HepG2 (cell line): Measurements from ENCODE around the gene MCMBP. TPM values are rescaled to one million over a fixed set of nuclear protein-coding genes. Genes with fewer than 3 reads are reported as not detected.

Source experiments
- BORCS8-MEF2B ChIP-seq: sonication (generic); formaldehyde crosslinking; IDR thresholded peaks from 2 replicates; pipeline ENCODE4 v1.8.0; 2022; ENCODE audit warnings: mild to moderate bottlenecking, missing genetic modification reagents
- FOXM1 ChIP-seq: sonication (generic); formaldehyde crosslinking; IDR thresholded peaks from 2 replicates; pipeline ENCODE4 v1.5.0; 2020; ENCODE audit warnings: missing genetic modification reagents
- GABPB1 ChIP-seq: IDR thresholded peaks from 2 replicates; pipeline ENCODE4 v1.6.1; 2016; ENCODE audit warnings: mild to moderate bottlenecking, missing genetic modification reagents, moderate library complexity, missing compliant biosample characterization
- HMG20A ChIP-seq: IDR thresholded peaks from 2 replicates; pipeline ENCODE4 v1.6.1; 2016; ENCODE audit warnings: borderline replicate concordance
- HNRNPH1 ChIP-seq: fragments of 200-400 bp; formaldehyde crosslinking; optimal IDR thresholded peaks from 2 replicates; pipeline ENCODE3; 2017; ENCODE audit warnings: mild to moderate bottlenecking, low read depth, low read length
- MED1 ChIP-seq: sonication (generic); formaldehyde crosslinking; IDR thresholded peaks from 2 replicates; pipeline ENCODE4 v1.4.0; 2020; ENCODE audit warnings: missing genetic modification reagents
- MEIS2 ChIP-seq: sonication (generic); formaldehyde crosslinking; IDR thresholded peaks from 2 replicates; pipeline ENCODE4 v1.9.0; 2021; ENCODE audit warnings: mild to moderate bottlenecking, missing genetic modification reagents
- PPARG ChIP-seq: conservative IDR thresholded peaks from 2 replicates; pipeline ENCODE4 v1.6.1; 2016; ENCODE audit warnings: missing biosample characterization, missing genetic modification reagents
- SIN3A ChIP-seq: IDR thresholded peaks from 2 replicates; pipeline ENCODE4 v1.6.1; 2011; ENCODE audit warnings: low read depth, mild to moderate bottlenecking, control low read depth, low read length, borderline replicate concordance
- SMARCE1 ChIP-seq: fragments of 450-650 bp; IDR thresholded peaks from 2 replicates; pipeline ENCODE4 v1.6.1; 2017; ENCODE audit warnings: borderline replicate concordance
- SMC3 ChIP-seq: IDR thresholded peaks from 2 replicates; pipeline ENCODE4 v1.6.1; 2011; ENCODE audit warnings: low read length, improper control_type of control experiment
- STAT5B ChIP-seq: sonication (generic); formaldehyde crosslinking; IDR thresholded peaks from 2 replicates; pipeline ENCODE4 v1.4.0; 2020; ENCODE audit warnings: missing genetic modification reagents
- ZBTB42 ChIP-seq: sonication (generic); formaldehyde crosslinking; IDR thresholded peaks from 2 replicates; pipeline ENCODE4 v1.5.0; 2020; ENCODE audit warnings: mild to moderate bottlenecking, missing genetic modification reagents
- ZFP36L1 ChIP-seq: sonication (generic); formaldehyde crosslinking; IDR thresholded peaks from 2 replicates; pipeline ENCODE4 v1.8.0; 2022; ENCODE audit warnings: mild to moderate bottlenecking, missing genetic modification reagents, moderate library complexity
- ZNF234 ChIP-seq: sonication (generic); formaldehyde crosslinking; conservative IDR thresholded peaks from 2 replicates; pipeline ENCODE4 v1.5.1; 2020; ENCODE audit warnings: mild to moderate bottlenecking, missing genetic modification reagents
- ZNF235 ChIP-seq: sonication (generic); formaldehyde crosslinking; IDR thresholded peaks from 2 replicates; pipeline ENCODE4 v1.8.1; 2023; ENCODE audit warnings: mild to moderate bottlenecking, missing genetic modification reagents, borderline replicate concordance
- ZNF282 ChIP-seq: fragments of 450-650 bp; IDR thresholded peaks from 2 replicates; pipeline ENCODE4 v1.6.1; 2018; ENCODE audit not compliant: partially characterized antibody
- ZNF343 ChIP-seq: sonication (generic); formaldehyde crosslinking; IDR thresholded peaks from 2 replicates; pipeline ENCODE4 v1.4.0; 2020; ENCODE audit warnings: mild to moderate bottlenecking, missing genetic modification reagents
- ZNF512 ChIP-seq: sonication (generic); formaldehyde crosslinking; IDR thresholded peaks from 2 replicates; pipeline ENCODE4 v1.4.0; 2020; ENCODE audit warnings: mild to moderate bottlenecking, missing genetic modification reagents
- ZNF652 ChIP-seq: IDR thresholded peaks from 2 replicates; pipeline ENCODE4 v1.6.1; 2016; ENCODE audit warnings: low read depth, borderline replicate concordance
- ZNF83 ChIP-seq: sonication (generic); formaldehyde crosslinking; IDR thresholded peaks from 2 replicates; pipeline ENCODE4 v1.4.0; 2020; ENCODE audit warnings: missing genetic modification reagents, mild to moderate bottlenecking, borderline replicate concordance
- ZSCAN12 ChIP-seq: sonication (generic); formaldehyde crosslinking; IDR thresholded peaks from 2 replicates; pipeline ENCODE4 v1.9.0; 2021; ENCODE audit warnings: mild to moderate bottlenecking, missing genetic modification reagents
- ZXDC ChIP-seq: sonication (generic); formaldehyde crosslinking; IDR thresholded peaks from 2 replicates; pipeline ENCODE4 v1.5.0; 2020; ENCODE audit warnings: mild to moderate bottlenecking, missing genetic modification reagents
- polyA plus RNA-seq, 8 experiments: library from polyadenylated mRNA; depleted of rRNA in 3 of 8; stranded (reverse) in 7 of 8; unstranded in 1 of 8; fragments of >200 nt; fragmentation: Illumina TruSeq in 4 of 8; extraction: Trizol in 4 of 8; gene quantifications; 2 replicates each; pipeline versions ENCODE4 v1.2.1 to v1.2.3, GENCODE V29; 2011 to 2016; ENCODE audit warnings: low read depth in 4 of 8, missing spikeins in 1 of 8, mixed read lengths in 1 of 8; ENCODE audit not compliant: insufficient read depth in 1 of 8
- total RNA-seq, 5 experiments: library from RNA; depleted of rRNA; stranded (reverse); fragments of >200 nt; fragmentation: Illumina TruSeq; extraction: Trizol; gene quantifications; 2 replicates each; pipeline ENCODE4 v1.2.3, GENCODE V29; 2016; ENCODE audit warnings: low read depth in 1 of 5
- TF ChIP-seq, protein P1 (sequence below): sonication (generic); formaldehyde crosslinking; IDR thresholded peaks from 2 replicates; pipeline ENCODE4 v1.4.0; 2020; ENCODE audit warnings: missing genetic modification reagents

Gene MCMBP
- total and polyA plus RNA-seq, 2 of the 13 experiments (the other 11 are each of a cell fraction or from before 2014, with no cell fraction given) = 35.7 to 62.4 TPM

DNA sequence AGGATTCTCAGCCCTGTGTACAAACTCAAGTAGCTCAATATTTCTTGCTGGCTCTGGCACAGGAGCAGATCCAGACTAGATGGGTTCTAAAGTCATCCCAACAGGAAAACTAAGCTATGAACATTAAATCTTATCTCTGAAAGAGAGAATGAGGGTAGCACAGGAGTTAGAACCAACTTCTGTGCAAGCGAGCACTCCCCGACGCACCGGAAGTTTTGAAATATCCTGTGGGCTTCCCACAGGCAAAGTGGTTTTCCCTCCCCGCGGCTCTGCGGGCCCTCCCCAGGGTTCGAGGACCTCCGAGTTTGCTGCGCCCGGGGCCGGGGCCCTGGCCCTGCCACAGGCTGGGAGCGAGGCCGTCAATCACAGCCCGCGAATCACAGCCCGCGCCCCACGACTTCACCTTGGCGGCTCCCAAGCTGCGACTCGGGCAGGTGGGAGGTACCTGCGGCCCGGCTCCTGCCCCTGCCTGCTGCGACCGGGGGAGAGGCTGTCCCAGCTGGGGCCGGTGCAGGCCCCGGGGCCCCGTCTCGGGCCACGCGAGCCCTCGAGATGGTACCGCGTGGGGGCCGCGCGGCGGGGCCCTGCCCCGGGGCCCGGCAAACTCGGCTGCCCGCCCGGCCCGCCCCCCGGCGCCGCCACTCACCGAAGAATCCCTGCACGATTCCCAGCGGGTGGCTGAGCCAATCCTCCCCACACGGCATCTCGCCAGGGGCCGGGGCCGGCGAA lies 598 bp downstream of the MCMBP start (continued):
- TF ChIP-seq ZNF235 (CRISPR knock-in tag) = no peak
- TF ChIP-seq PPARG = no peak
- TF ChIP-seq STAT5B = no peak
- TF ChIP-seq HMG20A = no peak
- TF ChIP-seq ZNF343 (CRISPR knock-in tag) = no peak
- no peak for TF ChIP-seq ZNF234 (CRISPR knock-in tag)
- peak; percentile 58; the same call in 1 of the 2 replicates for TF ChIP-seq SIN3A
- no peak for TF ChIP-seq ZFP36L1 (CRISPR knock-in tag)
- no peak for TF ChIP-seq BORCS8-MEF2B (CRISPR knock-in tag)
- TF ChIP-seq ZSCAN12 = no peak
- no peak for TF ChIP-seq ZNF512 (CRISPR knock-in tag)
- TF ChIP-seq ZBTB42 = no peak
- TF ChIP-seq ZNF652 (CRISPR knock-in tag) = no peak
- no peak for TF ChIP-seq ZNF282
- TF ChIP-seq, protein P1, sequence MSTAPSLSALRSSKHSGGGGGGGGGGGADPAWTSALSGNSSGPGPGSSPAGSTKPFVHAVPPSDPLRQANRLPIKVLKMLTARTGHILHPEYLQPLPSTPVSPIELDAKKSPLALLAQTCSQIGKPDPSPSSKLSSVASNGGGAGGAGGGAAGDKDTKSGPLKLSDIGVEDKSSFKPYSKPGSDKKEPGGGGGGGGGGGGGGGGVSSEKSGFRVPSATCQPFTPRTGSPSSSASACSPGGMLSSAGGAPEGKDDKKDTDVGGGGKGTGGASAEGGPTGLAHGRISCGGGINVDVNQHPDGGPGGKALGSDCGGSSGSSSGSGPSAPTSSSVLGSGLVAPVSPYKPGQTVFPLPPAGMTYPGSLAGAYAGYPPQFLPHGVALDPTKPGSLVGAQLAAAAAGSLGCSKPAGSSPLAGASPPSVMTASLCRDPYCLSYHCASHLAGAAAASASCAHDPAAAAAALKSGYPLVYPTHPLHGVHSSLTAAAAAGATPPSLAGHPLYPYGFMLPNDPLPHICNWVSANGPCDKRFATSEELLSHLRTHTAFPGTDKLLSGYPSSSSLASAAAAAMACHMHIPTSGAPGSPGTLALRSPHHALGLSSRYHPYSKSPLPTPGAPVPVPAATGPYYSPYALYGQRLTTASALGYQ (CRISPR knock-in tag) = no peak
- no peak for TF ChIP-seq HNRNPH1
- TF ChIP-seq ZXDC (CRISPR knock-in tag) = no peak
- TF ChIP-seq SMC3 = no peak
- TF ChIP-seq MED1 (CRISPR knock-in tag) = peak; percentile 8; the same call in 1 of the 2 replicates
- no peak for TF ChIP-seq ZNF83 (CRISPR knock-in tag)
- peak; percentile 87 for TF ChIP-seq GABPB1 (CRISPR knock-in tag)
- TF ChIP-seq SMARCE1 = no peak
- TF ChIP-seq FOXM1 (CRISPR knock-in tag) = no peak
- TF ChIP-seq MEIS2 (CRISPR knock-in tag) = no peak
